Measurements from ENCODE around the gene APH1A. TPM values are rescaled to one million over a fixed set of nuclear protein-coding genes. Genes with fewer than 3 reads are reported as not detected.
"Not testable (repeated sequence)": the region's sequence is repeated elsewhere in the genome, so short reads cannot be mapped to it uniquely, and the experiment has no call there.

Gene APH1A
- total RNA-seq, 2 donors from 2014 or later: 126 to 131 TPM

- no peak overlapping the region for H3K9ac ChIP-seq (ENCODE audit: extremely low read depth, low read length, poor library complexity, severe bottlenecking)
- Mint-ChIP-seq H3K27ac (no peak overlapping the region), H3K27me3 (ENCODE audit: insufficient read depth) (no peaks in the 10 kb centered on the region), H3K9me3 (no peaks in the 10 kb centered on the region), H3K4me3 (no peak overlapping the region), H3K4me1 (peaks cover 3% of the 10 kb centered on the region), H3K36me3 (ENCODE audit: low read depth) (peaks cover 39% of the 10 kb centered on the region)
- TF ChIP-seq CTCF (conservative IDR thresholded peaks at IDR 0.05): no peak
- no peak overlapping the region for H3K4me3 ChIP-seq (ENCODE audit: low read length)
- no peaks in the 10 kb centered on the region for H3K4me1 ChIP-seq (ENCODE audit: control insufficient read depth, insufficient read depth, low read length)
- no peaks in the 10 kb centered on the region for H3K9me3 ChIP-seq (ENCODE audit: control insufficient read depth, low read length)
- H3K27me3 ChIP-seq (ENCODE audit: control insufficient read depth, insufficient read depth, low read length, poor library complexity, severe bottlenecking): peaks cover 1% of the 10 kb centered on the region
- DNase-seq: no peak
- WGBS, 2 experiments (ENCODE audit: insufficient coverage in 1 of 2, insufficient read length in 1 of 2): 91 to 94% methylated on average over 7 to 10 of the region's 10 CpGs
- H3K36me3 ChIP-seq (ENCODE audit: control insufficient read depth, insufficient read depth, low read length): peaks cover 33% of the 10 kb centered on the region
- H3K27ac ChIP-seq (ENCODE audit: low read depth, low read length): no peak overlapping the region
These were observed 41.1 kb upstream of the APH1A start for GRCh38 chr1:150309758-150310508.

GRCh38 chr1:150308585-150308984 lies 39.8 kb upstream of the APH1A start:
- DNase-seq; H3K4me1 Mint-ChIP-seq; H3K9ac ChIP-seq (ENCODE audit: extremely low read depth, low read length, poor library complexity, severe bottlenecking); H3K4me3 ChIP-seq (ENCODE audit: low read length); H3K27ac Mint-ChIP-seq; H3K4me1 ChIP-seq (ENCODE audit: control insufficient read depth, insufficient read depth, low read length); H3K27me3 ChIP-seq (ENCODE audit: control insufficient read depth, insufficient read depth, low read length, poor library complexity, severe bottlenecking); H3K9me3 Mint-ChIP-seq; H3K9me3 ChIP-seq (ENCODE audit: control insufficient read depth, low read length); H3K27ac ChIP-seq (ENCODE audit: low read depth, low read length); H3K27me3 Mint-ChIP-seq (ENCODE audit: insufficient read depth); H3K4me3 Mint-ChIP-seq: not testable (repeated sequence)
- 91 to 98% methylated on average over 6 to 9 of the region's 9 CpGs for WGBS, 2 experiments (ENCODE audit: insufficient coverage in 1 of 2, insufficient read length in 1 of 2)
- H3K36me3 ChIP-seq (ENCODE audit: control insufficient read depth, insufficient read depth, low read length): peaks cover 42% of the 10 kb centered on the region
- H3K36me3 Mint-ChIP-seq (ENCODE audit: low read depth): peaks cover 44% of the 10 kb centered on the region

- 64 to 73% methylated on average over 2 of the region's 2 CpGs for WGBS, 2 experiments (ENCODE audit: insufficient coverage in 1 of 2, insufficient read length in 1 of 2)
- H3K36me3 Mint-ChIP-seq (ENCODE audit: low read depth): peaks cover 71% of the 10 kb centered on the region
These were observed 34.1 kb upstream of the APH1A start for GRCh38 chr1:150302902-150303301.

More at GRCh38 chr1:150302902-150303301, 34.1 kb upstream of the APH1A start:
- Histone ChIP-seq H3K27me3 (ENCODE audit: control insufficient read depth, insufficient read depth, low read length, poor library complexity, severe bottlenecking) (no peaks in the 10 kb centered on the region), H3K27ac (ENCODE audit: low read depth, low read length) (no peak overlapping the region), H3K36me3 (ENCODE audit: control insufficient read depth, insufficient read depth, low read length) (peaks cover 79% of the 10 kb centered on the region), H3K4me1 (ENCODE audit: control insufficient read depth, insufficient read depth, low read length) (no peaks in the 10 kb centered on the region), H3K4me3 (ENCODE audit: low read length) (no peak overlapping the region), H3K9ac (ENCODE audit: extremely low read depth, low read length, poor library complexity, severe bottlenecking) (no peak overlapping the region), H3K9me3 (ENCODE audit: control insufficient read depth, low read length) (no peaks in the 10 kb centered on the region)
- Mint-ChIP-seq H3K4me3 (no peak overlapping the region), H3K27ac (peak overlapping the region; percentile 33), H3K27me3 (ENCODE audit: insufficient read depth) (no peaks in the 10 kb centered on the region), H3K9me3 (no peaks in the 10 kb centered on the region), H3K4me1 (peaks cover 5% of the 10 kb centered on the region)
- no peak for TF ChIP-seq CTCF (conservative IDR thresholded peaks at IDR 0.05)
- no peak for DNase-seq

All from endodermal cell (in vitro differentiated cells).